ENCODE data around the gene IL9R. TPM values are rescaled to one million over a fixed set of nuclear protein-coding genes. Genes with fewer than 3 reads are reported as not detected.
"Not testable (repeated sequence)": the region's sequence is repeated elsewhere in the genome, so short reads cannot be mapped to it uniquely, and the experiment has no call there.

Gene IL9R
- total RNA-seq, 4 donors from 2014 or later, result 0.42 TPM; not detected in 3

DNA sequence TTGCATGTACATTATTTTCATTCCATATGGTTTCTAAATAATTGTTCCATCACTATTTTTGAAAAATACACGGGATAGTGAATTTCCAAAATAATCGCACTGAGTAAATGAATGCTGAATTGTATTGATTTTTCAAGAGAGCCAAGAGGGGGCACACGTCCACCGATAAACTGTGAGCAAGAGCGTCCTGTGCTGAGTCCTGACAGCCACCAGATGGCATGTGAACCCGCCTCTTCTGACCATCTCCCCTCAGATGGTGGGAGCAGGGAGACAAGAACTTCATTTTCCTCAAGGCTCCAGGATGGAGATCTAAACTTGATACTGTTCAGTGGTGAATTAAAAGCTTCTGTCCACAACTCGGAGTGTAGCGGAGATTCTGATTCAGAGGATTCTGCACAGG lies 30.6 kb upstream of the IL9R start:
- Histone ChIP-seq H3K36me3 (no peaks in the 10 kb centered on the region), H3K4me3 (no peak overlapping the region), H3K9me3 (peaks cover 0 to 16% (median 6%) of the 10 kb centered on the region in 4 donors), H3K27ac (replicated peaks in 1 of 4) (no peak overlapping the region), H3K27me3 (peaks cover 0 to 10% (median 0%) of the 10 kb centered on the region in 4 donors), H3K4me1 (no peaks in the 10 kb centered on the region)
- 62% methylated on average over 8 of the region's 8 CpGs for WGBS
- intact Hi-C loops (cut with DNase I), result no loop called here
- TF ChIP-seq, protein P1, sequence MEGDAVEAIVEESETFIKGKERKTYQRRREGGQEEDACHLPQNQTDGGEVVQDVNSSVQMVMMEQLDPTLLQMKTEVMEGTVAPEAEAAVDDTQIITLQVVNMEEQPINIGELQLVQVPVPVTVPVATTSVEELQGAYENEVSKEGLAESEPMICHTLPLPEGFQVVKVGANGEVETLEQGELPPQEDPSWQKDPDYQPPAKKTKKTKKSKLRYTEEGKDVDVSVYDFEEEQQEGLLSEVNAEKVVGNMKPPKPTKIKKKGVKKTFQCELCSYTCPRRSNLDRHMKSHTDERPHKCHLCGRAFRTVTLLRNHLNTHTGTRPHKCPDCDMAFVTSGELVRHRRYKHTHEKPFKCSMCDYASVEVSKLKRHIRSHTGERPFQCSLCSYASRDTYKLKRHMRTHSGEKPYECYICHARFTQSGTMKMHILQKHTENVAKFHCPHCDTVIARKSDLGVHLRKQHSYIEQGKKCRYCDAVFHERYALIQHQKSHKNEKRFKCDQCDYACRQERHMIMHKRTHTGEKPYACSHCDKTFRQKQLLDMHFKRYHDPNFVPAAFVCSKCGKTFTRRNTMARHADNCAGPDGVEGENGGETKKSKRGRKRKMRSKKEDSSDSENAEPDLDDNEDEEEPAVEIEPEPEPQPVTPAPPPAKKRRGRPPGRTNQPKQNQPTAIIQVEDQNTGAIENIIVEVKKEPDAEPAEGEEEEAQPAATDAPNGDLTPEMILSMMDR (IDR thresholded peaks at IDR 0.05), result peak in 1 of 3 experiments; percentile 20
- no peak for TF ChIP-seq POLR2A (IDR thresholded peaks at IDR 0.05; ENCODE audit: low read depth)
- TF ChIP-seq POLR2AphosphoS5 (IDR thresholded peaks at IDR 0.05), result no peak
- no peak for DNase-seq (ENCODE audit: extremely low spot score)

DNA sequence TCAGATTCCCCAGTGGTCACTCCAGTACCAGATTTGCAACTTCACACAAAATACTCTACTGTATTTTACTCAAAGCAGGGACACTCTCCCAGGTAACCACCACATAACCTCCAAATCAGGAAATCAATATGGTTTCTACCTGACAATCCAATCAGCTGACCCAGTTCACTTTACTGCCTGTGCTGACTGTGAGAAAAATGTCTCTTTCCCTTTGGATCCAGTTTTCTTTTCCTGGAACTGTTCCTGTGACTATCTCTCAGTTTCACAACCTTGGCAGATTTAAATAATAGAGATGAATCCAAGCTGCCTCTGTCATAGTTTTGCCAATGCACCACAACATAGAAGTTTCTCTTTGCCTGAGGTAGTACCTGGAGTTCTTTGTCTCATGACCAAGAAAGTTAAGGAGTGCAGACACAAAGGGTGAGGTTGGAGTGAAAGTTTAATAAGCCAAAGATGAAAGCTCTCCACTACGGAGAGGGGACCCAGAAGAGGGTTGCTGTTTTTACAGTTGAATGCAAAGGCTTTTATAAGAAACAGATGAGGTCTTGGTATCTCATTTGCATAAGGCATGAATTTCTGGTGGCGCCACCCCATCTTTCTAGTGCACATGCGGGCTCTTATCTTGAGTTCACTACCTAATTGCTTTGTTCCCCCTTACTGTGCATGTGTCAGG lies 29.7 kb upstream of the IL9R start:
- no peaks in the 10 kb centered on the region for H3K36me3 ChIP-seq
- DNase-seq (ENCODE audit: extremely low spot score), result peak; percentile 5
- no peaks in the 10 kb centered on the region for H3K4me1 ChIP-seq
- H3K9me3 ChIP-seq, result peaks cover 0 to 16% (median 6%) of the 10 kb centered on the region in 4 donors
- peaks cover 0 to 10% (median 0%) of the 10 kb centered on the region in 4 donors for H3K27me3 ChIP-seq
- 87% methylated on average over 3 of the region's 3 CpGs for WGBS
- H3K27ac ChIP-seq (replicated peaks in 1 of 4), result no peak overlapping the region
- intact Hi-C loops (cut with DNase I), result no loop called here
- TF ChIP-seq, protein P1 (IDR thresholded peaks at IDR 0.05), result no peak
- TF ChIP-seq EP300 (IDR thresholded peaks at IDR 0.05) (no peak), POLR2A (IDR thresholded peaks at IDR 0.05; ENCODE audit: low read depth) (no peak), POLR2AphosphoS5 (IDR thresholded peaks at IDR 0.05) (no peak)
- H3K4me3 ChIP-seq, result no peak overlapping the region

DNA sequence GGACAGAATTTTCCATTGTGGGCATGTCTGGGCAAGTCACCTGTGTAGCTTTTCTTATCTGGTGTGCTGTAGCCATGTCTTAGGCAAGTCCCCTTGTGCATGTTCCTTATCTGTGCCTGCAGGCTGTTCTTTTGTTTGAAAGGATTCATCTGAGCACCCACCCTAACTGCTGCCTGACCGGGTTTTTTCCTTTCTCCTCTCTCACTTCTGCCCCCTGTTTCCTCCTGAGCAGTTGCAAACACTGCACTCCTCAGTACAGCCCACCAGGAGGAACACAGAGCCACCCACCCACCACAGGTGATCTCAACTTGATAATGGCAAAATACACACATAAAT lies 29.2 kb upstream of the IL9R start:
- Histone ChIP-seq H3K27me3 (peaks cover 0 to 10% (median 0%) of the 10 kb centered on the region in 4 donors), H3K27ac (replicated peaks in 1 of 4) (no peak overlapping the region), H3K4me3 (no peak overlapping the region), H3K4me1 (no peaks in the 10 kb centered on the region), H3K9me3 (peaks cover 0 to 14% (median 6%) of the 10 kb centered on the region in 4 donors), H3K36me3 (no peaks in the 10 kb centered on the region)
- DNase-seq (ENCODE audit: extremely low spot score), result no peak
- intact Hi-C loops (cut with DNase I), result no loop called here
- TF ChIP-seq POLR2A (IDR thresholded peaks at IDR 0.05; ENCODE audit: low read depth), result no peak
- TF ChIP-seq EP300 (IDR thresholded peaks at IDR 0.05), result no peak
- TF ChIP-seq, protein P1 (IDR thresholded peaks at IDR 0.05), result no peak
- no peak for TF ChIP-seq POLR2AphosphoS5 (IDR thresholded peaks at IDR 0.05)
- WGBS, result 58% methylated on average over 1 of the region's 1 CpG

DNA sequence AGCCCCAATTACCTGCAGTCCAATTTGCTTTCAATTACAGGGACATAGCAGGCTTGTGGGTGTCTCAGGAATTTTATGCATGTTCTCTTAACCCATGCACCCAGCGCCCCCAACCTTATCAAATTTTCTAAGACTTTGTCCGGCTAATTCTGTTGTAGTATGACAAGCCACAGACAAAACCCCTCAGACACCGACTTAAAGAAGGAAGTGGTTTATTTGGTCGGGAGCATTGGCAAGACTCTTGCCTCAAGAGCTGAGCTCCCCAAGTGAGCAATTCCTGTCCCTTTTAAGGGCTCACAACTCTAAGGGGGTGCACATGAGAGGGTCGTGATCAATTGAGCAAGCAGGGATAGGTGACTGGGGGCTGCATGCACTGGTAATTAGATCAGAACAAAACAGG lies 28.7 kb upstream of the IL9R start:
- H3K4me1 ChIP-seq, result no peaks in the 10 kb centered on the region
- no peaks in the 10 kb centered on the region for H3K36me3 ChIP-seq
- no peak overlapping the region for H3K27ac ChIP-seq (replicated peaks in 1 of 4)
- H3K27me3 ChIP-seq, result peaks cover 0 to 10% (median 0%) of the 10 kb centered on the region in 4 donors
- TF ChIP-seq, protein P1 (IDR thresholded peaks at IDR 0.05), result no peak
- no peak for TF ChIP-seq EP300 (IDR thresholded peaks at IDR 0.05)
- TF ChIP-seq POLR2A (IDR thresholded peaks at IDR 0.05; ENCODE audit: low read depth), result no peak
- no peak for TF ChIP-seq POLR2AphosphoS5 (IDR thresholded peaks at IDR 0.05)
- no peak for DNase-seq (ENCODE audit: extremely low spot score)
- intact Hi-C loops (cut with DNase I), result no loop called here
- 46% methylated on average over 5 of the region's 5 CpGs for WGBS
- H3K9me3 ChIP-seq, result peaks cover 0 to 10% (median 3%) of the 10 kb centered on the region in 4 donors
- no peak overlapping the region for H3K4me3 ChIP-seq

DNA sequence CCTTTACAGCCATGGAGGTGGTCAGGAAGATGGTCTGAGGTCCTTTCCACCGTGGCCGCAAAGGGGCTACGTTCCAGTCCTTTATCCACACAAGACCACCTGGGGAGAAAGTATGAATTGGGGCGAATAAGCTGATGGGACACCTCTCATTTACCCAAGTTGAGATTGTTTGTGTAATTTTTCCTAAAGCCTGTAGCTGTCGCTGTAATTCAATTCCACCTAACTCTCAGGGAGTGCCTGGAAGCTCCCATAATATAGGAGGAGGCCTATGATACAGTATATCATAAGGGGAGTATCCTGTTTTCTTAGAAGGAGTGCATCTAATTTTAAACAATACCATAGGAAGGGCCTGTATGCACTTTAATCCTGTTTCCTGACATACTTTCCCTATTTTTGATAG lies 25.8 kb upstream of the IL9R start:
- H3K4me1 ChIP-seq; DNase-seq (ENCODE audit: extremely low spot score); H3K9me3 ChIP-seq; H3K27ac ChIP-seq (replicated peaks in 1 of 4); H3K36me3 ChIP-seq; intact Hi-C loops (cut with DNase I); H3K4me3 ChIP-seq: not testable (repeated sequence)
- peaks cover 0 to 16% (median 0%) of the 10 kb centered on the region in 4 donors for H3K27me3 ChIP-seq
- WGBS, result 66% methylated on average over 5 of the region's 5 CpGs

DNA sequence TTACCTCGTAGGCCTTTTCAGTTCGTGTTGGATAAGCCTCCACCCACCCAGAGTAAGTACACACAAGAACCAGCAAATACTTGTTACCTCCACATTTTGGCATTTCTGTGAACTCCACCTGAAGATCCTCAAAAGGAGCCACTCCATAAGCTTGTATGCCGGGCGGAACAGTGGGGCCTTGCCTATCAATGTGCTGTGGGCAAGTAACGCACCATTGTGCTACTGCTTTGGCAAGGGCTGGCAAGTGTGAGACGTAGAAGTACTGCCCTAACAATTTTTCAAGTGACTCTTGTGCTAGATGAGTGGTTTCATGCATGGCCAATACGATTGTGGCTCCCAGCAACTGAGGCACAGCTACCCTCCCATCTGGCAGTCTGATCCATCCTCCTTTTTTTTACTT lies 25.3 kb upstream of the IL9R start:
- peaks cover 0 to 16% (median 0%) of the 10 kb centered on the region in 4 donors for H3K27me3 ChIP-seq
- H3K36me3 ChIP-seq; H3K4me3 ChIP-seq; intact Hi-C loops (cut with DNase I); DNase-seq (ENCODE audit: extremely low spot score); H3K4me1 ChIP-seq; H3K9me3 ChIP-seq; H3K27ac ChIP-seq (replicated peaks in 1 of 4): not testable (repeated sequence)
- 75% methylated on average over 7 of the region's 7 CpGs for WGBS
